ENCODE results near the gene EPB41L3.

EPB41L3 gene

GRCh38 chr18:5475267-5475666 lies 68.5 kb downstream of the EPB41L3 start:
- no peak overlapping the region for H3K27ac ChIP-seq
- TF ChIP-seq CTCF (conservative IDR thresholded peaks at IDR 0.05), result no peak

GRCh38 chr18:5469340-5469739 lies 74.5 kb downstream of the EPB41L3 start:
- TF ChIP-seq CTCF (conservative IDR thresholded peaks at IDR 0.05), result no peak

GRCh38 chr18:5468394-5468793 lies 75.4 kb downstream of the EPB41L3 start:
- no peak overlapping the region for H3K27ac ChIP-seq
- no peak for TF ChIP-seq CTCF (conservative IDR thresholded peaks at IDR 0.05)

More at GRCh38 chr18:5469340-5469739, 74.5 kb downstream of the EPB41L3 start:
- H3K27ac ChIP-seq, result no peak overlapping the region

- no peak for TF ChIP-seq CTCF (conservative IDR thresholded peaks at IDR 0.05)
- no peak overlapping the region for H3K27ac ChIP-seq
Observed at GRCh38 chr18:5467671-5468070, 76.1 kb downstream of the EPB41L3 start.

- no peak for TF ChIP-seq CTCF (conservative IDR thresholded peaks at IDR 0.05)
- H3K27ac ChIP-seq, result no peak overlapping the region
Observed at GRCh38 chr18:5466256-5466655, 77.5 kb downstream of the EPB41L3 start.

GRCh38 chr18:5464251-5464650 lies 79.5 kb downstream of the EPB41L3 start:
- TF ChIP-seq CTCF (conservative IDR thresholded peaks at IDR 0.05), result no peak
- no peak overlapping the region for H3K27ac ChIP-seq

- no peak for TF ChIP-seq CTCF (conservative IDR thresholded peaks at IDR 0.05)
- H3K27ac ChIP-seq, result no peak overlapping the region
Observed at GRCh38 chr18:5463831-5464230, 80.0 kb downstream of the EPB41L3 start.

GRCh38 chr18:5463390-5463789 lies 80.4 kb downstream of the EPB41L3 start:
- no peak overlapping the region for H3K27ac ChIP-seq
- TF ChIP-seq CTCF (conservative IDR thresholded peaks at IDR 0.05), result no peak

Measured in VCaP (cell line).